ENCODE measurements around the gene SULT6B1. TPM values are rescaled to one million over a fixed set of nuclear protein-coding genes. Genes with fewer than 3 reads are reported as not detected.

Gene SULT6B1
- total and polyA plus RNA-seq, 2 of the 4 experiments (the other 2 are of a cell fraction), result not detected

DNA sequence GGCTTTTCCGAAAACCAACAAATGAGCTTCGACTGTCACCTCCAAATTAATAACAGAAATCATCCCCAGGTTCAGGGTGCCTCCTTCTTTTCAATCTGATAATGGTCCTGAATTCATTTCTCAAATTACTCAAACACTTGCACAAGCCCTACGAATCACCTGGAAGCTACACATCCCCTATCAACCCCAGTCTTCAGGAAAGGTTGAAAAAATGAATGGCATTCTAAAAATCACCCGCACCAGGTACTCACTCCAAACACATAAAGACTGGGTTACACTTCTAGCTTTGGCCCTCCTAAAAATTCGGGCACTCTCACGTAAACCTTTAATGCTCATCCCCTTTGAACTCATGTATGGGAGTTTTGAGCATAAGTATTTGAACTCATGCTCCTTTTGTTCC, 55.6 kb downstream of the SULT6B1 start:
- 100% methylated on average over 1 of the region's 6 CpGs; no CpG with 5 or more reads in 1 of the 2 experiments for WGBS, 2 experiments (ENCODE audit: extremely low coverage in 2 of 2, insufficient read length in 1 of 2)

More for the DNA sequence above, 55.6 kb downstream of the SULT6B1 start:
- dilution Hi-C loops (cut with HindIII; ENCODE audit: low sequenced_read_pairs, unreplicated experiment) (no loop called here), in situ Hi-C loops (cut with MboI; ENCODE audit: low sequenced_read_pairs) (no loop called here), intact Hi-C loops (cut with micrococcal nuclease) (no loop called here)
- H3K79me1 ChIP-seq (ENCODE audit: low read depth in 1 of 2, low read length in 2 of 2), result peaks cover 0 to 6% of the 10 kb centered on the region in 2 experiments
- no peak overlapping the region for H2BK15ac ChIP-seq (ENCODE audit: low read depth, low read length)
- H3K4ac ChIP-seq (ENCODE audit: low read depth, low read length), result no peak overlapping the region
- no peaks in the 10 kb centered on the region for H3K9me3 ChIP-seq (ENCODE audit: control insufficient read depth, insufficient read depth, low read length)
- H2BK5ac ChIP-seq (ENCODE audit: low read depth, low read length, poor library complexity, severe bottlenecking), result no peak overlapping the region
- H3K9me1 ChIP-seq (ENCODE audit: insufficient read depth, low read length), result 0 out of 2 replicates have a peak, but pooled peaks cover 2% of the 10 kb centered on the region
- H4K8ac ChIP-seq (ENCODE audit: low read depth in 2 of 2, low read length in 2 of 2), result no peak overlapping the region
- H3K4me2 ChIP-seq (ENCODE audit: low read depth, low read length), result no peak overlapping the region
- H2BK120ac ChIP-seq (ENCODE audit: low read depth, low read length), result no peak overlapping the region
- H3K18ac ChIP-seq (ENCODE audit: low read depth, low read length), result no peak overlapping the region
- no peaks in the 10 kb centered on the region for H4K20me1 ChIP-seq (ENCODE audit: insufficient read depth, low read length)
- H2AK9ac ChIP-seq (replicated peaks; ENCODE audit: low read depth, low read length, poor library complexity), result no peak overlapping the region
- CTCF ChIA-PET, result no interaction called here
- H3K23ac ChIP-seq (ENCODE audit: low read depth, low read length), result no peak overlapping the region
- BruUV-seq (replicated peaks), result no TSS peak
- H4K5ac ChIP-seq (ENCODE audit: low read depth, low read length), result no peak overlapping the region
- no peaks in the 10 kb centered on the region for H3K4me1 ChIP-seq (ENCODE audit: control insufficient read depth, insufficient read depth, low read length)
- no peak overlapping the region for H4K91ac ChIP-seq (ENCODE audit: insufficient read depth, low read depth, low read length)
- no peak overlapping the region for H2AK5ac ChIP-seq (ENCODE audit: low read depth, low read length)
- H3K14ac ChIP-seq (replicated peaks; ENCODE audit: low read depth, low read length), result no peak overlapping the region
- no peak overlapping the region for H3K4me3 ChIP-seq (ENCODE audit: insufficient read depth, low read depth, low read length)
- H2BK20ac ChIP-seq (ENCODE audit: low read depth, low read length), result no peak overlapping the region
- no peak for ATAC-seq (ENCODE audit: low read depth)
- no peak for DNase-seq
- no peak for TF ChIP-seq CEBPB (IDR thresholded peaks at IDR 0.05; ENCODE audit: low read depth, low read length)
- TF ChIP-seq MXI1 (IDR thresholded peaks at IDR 0.05; ENCODE audit: borderline replicate concordance, low read depth, low read length), result no peak
- TF ChIP-seq RCOR1 (IDR thresholded peaks at IDR 0.05; ENCODE audit: insufficient replicate concordance, low read length), result no peak
- TF ChIP-seq, protein P1, sequence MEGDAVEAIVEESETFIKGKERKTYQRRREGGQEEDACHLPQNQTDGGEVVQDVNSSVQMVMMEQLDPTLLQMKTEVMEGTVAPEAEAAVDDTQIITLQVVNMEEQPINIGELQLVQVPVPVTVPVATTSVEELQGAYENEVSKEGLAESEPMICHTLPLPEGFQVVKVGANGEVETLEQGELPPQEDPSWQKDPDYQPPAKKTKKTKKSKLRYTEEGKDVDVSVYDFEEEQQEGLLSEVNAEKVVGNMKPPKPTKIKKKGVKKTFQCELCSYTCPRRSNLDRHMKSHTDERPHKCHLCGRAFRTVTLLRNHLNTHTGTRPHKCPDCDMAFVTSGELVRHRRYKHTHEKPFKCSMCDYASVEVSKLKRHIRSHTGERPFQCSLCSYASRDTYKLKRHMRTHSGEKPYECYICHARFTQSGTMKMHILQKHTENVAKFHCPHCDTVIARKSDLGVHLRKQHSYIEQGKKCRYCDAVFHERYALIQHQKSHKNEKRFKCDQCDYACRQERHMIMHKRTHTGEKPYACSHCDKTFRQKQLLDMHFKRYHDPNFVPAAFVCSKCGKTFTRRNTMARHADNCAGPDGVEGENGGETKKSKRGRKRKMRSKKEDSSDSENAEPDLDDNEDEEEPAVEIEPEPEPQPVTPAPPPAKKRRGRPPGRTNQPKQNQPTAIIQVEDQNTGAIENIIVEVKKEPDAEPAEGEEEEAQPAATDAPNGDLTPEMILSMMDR (conservative IDR thresholded peaks at IDR 0.05; ENCODE audit: low read depth, low read length), result no peak
- TF ChIP-seq RAD21 (IDR thresholded peaks at IDR 0.05; ENCODE audit: low read length), result no peak
- no peak for TF ChIP-seq CHD1 (IDR thresholded peaks at IDR 0.05; ENCODE audit: low read depth, low read length)
- no peak for TF ChIP-seq FOS (IDR thresholded peaks at IDR 0.05; ENCODE audit: low read depth, low read length)
- TF ChIP-seq, protein P2, sequence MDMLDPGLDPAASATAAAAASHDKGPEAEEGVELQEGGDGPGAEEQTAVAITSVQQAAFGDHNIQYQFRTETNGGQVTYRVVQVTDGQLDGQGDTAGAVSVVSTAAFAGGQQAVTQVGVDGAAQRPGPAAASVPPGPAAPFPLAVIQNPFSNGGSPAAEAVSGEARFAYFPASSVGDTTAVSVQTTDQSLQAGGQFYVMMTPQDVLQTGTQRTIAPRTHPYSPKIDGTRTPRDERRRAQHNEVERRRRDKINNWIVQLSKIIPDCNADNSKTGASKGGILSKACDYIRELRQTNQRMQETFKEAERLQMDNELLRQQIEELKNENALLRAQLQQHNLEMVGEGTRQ (IDR thresholded peaks at IDR 0.05; ENCODE audit: low read depth, low read length), result no peak
- no peak for TF ChIP-seq BHLHE40 (IDR thresholded peaks at IDR 0.05; ENCODE audit: low read depth, low read length)
- TF ChIP-seq SMC3 (IDR thresholded peaks at IDR 0.05; ENCODE audit: low read depth, low read length), result no peak
- TF ChIP-seq MAFK (IDR thresholded peaks at IDR 0.05; ENCODE audit: low read depth, low read length), result no peak
- TF ChIP-seq MAZ (IDR thresholded peaks at IDR 0.05; ENCODE audit: borderline replicate concordance, low read depth, low read length), result no peak
- TF ChIP-seq, protein P3, sequence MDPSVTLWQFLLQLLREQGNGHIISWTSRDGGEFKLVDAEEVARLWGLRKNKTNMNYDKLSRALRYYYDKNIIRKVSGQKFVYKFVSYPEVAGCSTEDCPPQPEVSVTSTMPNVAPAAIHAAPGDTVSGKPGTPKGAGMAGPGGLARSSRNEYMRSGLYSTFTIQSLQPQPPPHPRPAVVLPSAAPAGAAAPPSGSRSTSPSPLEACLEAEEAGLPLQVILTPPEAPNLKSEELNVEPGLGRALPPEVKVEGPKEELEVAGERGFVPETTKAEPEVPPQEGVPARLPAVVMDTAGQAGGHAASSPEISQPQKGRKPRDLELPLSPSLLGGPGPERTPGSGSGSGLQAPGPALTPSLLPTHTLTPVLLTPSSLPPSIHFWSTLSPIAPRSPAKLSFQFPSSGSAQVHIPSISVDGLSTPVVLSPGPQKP (IDR thresholded peaks at IDR 0.05; ENCODE audit: borderline replicate concordance, low read depth, low read length), result no peak
- TF ChIP-seq RFX5 (IDR thresholded peaks at IDR 0.05; ENCODE audit: low read depth, low read length), result no peak
- TF ChIP-seq NFE2L2 (IDR thresholded peaks at IDR 0.05; ENCODE audit: low read depth, low read length), result no peak
- no peak for TF ChIP-seq POLR2A (IDR thresholded peaks at IDR 0.05; ENCODE audit: low read depth, low read length)
- H3K56ac ChIP-seq (ENCODE audit: extremely low read depth, insufficient read depth, low read length), result no peak overlapping the region
- no peak overlapping the region for H2AFZ ChIP-seq (replicated peaks; ENCODE audit: low read length, poor library complexity)
- peaks cover 47% of the 10 kb centered on the region for H3K36me3 ChIP-seq (ENCODE audit: control insufficient read depth, insufficient read depth, low read length)
- H3K9ac ChIP-seq (ENCODE audit: low read depth, low read length), result no peak overlapping the region
- no peaks in the 10 kb centered on the region for H3K27me3 ChIP-seq (ENCODE audit: control insufficient read depth, insufficient read depth, low read length)
- no peak overlapping the region for H3K27ac ChIP-seq (ENCODE audit: insufficient read depth, low read length)
- POLR2A ChIA-PET (ENCODE audit: unreplicated experiment), result no interaction called here

All from IMR-90 (cell line).